Neural progenitor cell (in vitro differentiated cells): ENCODE data around the gene ZDHHC11.

Source experiments
- EZH2 ChIP-seq: fragments of 200-600 bp; sonication (generic); IDR thresholded peaks from 2 replicates; pipeline ENCODE4 v1.6.1; 2017; ENCODE audit warnings: antibody characterized with exemption, mild to moderate bottlenecking, moderate library complexity
- TF ChIP-seq, protein P1 (sequence below): fragments of 200-600 bp; sonication (generic); IDR thresholded peaks from 2 replicates; pipeline ENCODE4 v1.5.1; 2017; ENCODE audit warnings: antibody characterized with exemption, mild to moderate bottlenecking

- TF ChIP-seq, protein P1, sequence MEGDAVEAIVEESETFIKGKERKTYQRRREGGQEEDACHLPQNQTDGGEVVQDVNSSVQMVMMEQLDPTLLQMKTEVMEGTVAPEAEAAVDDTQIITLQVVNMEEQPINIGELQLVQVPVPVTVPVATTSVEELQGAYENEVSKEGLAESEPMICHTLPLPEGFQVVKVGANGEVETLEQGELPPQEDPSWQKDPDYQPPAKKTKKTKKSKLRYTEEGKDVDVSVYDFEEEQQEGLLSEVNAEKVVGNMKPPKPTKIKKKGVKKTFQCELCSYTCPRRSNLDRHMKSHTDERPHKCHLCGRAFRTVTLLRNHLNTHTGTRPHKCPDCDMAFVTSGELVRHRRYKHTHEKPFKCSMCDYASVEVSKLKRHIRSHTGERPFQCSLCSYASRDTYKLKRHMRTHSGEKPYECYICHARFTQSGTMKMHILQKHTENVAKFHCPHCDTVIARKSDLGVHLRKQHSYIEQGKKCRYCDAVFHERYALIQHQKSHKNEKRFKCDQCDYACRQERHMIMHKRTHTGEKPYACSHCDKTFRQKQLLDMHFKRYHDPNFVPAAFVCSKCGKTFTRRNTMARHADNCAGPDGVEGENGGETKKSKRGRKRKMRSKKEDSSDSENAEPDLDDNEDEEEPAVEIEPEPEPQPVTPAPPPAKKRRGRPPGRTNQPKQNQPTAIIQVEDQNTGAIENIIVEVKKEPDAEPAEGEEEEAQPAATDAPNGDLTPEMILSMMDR = no peak
- no peak for TF ChIP-seq EZH2
These were observed 34.7 kb upstream of the ZDHHC11 start for GRCh38 chr5:885529-885928.
